ENCODE measurements around the gene ZNF236.

DNA sequence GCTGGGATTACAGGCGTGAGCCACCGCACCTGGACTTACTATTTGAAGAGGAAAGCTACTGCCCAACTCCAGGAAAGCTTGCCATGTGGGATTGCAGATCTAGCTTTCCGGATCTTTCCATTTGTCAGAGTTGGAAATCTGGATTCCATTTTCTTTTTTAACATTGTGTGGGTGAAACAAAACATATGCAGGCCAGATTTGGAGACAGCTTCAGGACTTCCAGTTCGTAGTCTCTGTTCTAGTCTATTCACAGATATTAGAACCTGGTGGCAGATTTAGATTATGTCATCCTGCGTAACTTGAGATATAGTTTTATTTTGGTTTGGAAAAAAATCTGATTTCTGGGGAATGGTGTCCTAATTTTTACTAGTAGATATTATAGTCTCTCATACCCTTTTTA is 70.5 kb downstream of the ZNF236 start:
- TF ChIP-seq, protein P1, sequence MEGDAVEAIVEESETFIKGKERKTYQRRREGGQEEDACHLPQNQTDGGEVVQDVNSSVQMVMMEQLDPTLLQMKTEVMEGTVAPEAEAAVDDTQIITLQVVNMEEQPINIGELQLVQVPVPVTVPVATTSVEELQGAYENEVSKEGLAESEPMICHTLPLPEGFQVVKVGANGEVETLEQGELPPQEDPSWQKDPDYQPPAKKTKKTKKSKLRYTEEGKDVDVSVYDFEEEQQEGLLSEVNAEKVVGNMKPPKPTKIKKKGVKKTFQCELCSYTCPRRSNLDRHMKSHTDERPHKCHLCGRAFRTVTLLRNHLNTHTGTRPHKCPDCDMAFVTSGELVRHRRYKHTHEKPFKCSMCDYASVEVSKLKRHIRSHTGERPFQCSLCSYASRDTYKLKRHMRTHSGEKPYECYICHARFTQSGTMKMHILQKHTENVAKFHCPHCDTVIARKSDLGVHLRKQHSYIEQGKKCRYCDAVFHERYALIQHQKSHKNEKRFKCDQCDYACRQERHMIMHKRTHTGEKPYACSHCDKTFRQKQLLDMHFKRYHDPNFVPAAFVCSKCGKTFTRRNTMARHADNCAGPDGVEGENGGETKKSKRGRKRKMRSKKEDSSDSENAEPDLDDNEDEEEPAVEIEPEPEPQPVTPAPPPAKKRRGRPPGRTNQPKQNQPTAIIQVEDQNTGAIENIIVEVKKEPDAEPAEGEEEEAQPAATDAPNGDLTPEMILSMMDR (IDR thresholded peaks at IDR 0.05), result no peak
- no peak for TF ChIP-seq EZH2 (IDR thresholded peaks at IDR 0.05; ENCODE audit: borderline replicate concordance, insufficient read depth, low read depth, low read length, poor library complexity, severe bottlenecking)
